HEK293 (cell line): Measurements from ENCODE around the gene CD44.

Source experiments
- CTCF ChIA-PET: fragments of 350-600 bp; formaldehyde crosslinking; extraction: SDS; loops from one replicate; lab custom pipeline; 2021; ENCODE audit warnings: antibody characterized with exemption; lab: Yijun Ruan, JAX
- POLR2A ChIA-PET: fragments of 300-600 bp; formaldehyde crosslinking; extraction: SDS; loops from one replicate; lab custom pipeline; 2020; ENCODE audit warnings: antibody characterized with exemption, inconsistent platforms; lab: Yijun Ruan, JAX
- H3K27ac ChIP-seq: fragments of 200-500 bp; sonication (Bioruptor generic); 2 replicates; pipeline ENCODE4 v1.5.1; 2014; ENCODE audit warnings: low read depth, low read length, control low read depth, inconsistent platforms; ENCODE audit errors: extremely low read depth
- H3K36me3 ChIP-seq, 2 experiments: fragments of 200-500 bp in 1 of 2; sonication (Bioruptor generic) in 1 of 2; 1 replicate in 1 of 2; 2 replicates in 1 of 2; pipeline ENCODE4 v1.5.1; 2014 to 2017; ENCODE audit warnings: inconsistent platforms in 2 of 2, low read length in 2 of 2; ENCODE audit not compliant: control insufficient read depth in 2 of 2, insufficient read depth in 1 of 2
- H3K4me1 ChIP-seq: fragments of 200-500 bp; sonication (Bioruptor generic); 2 replicates; pipeline ENCODE4 v1.5.1; 2014; ENCODE audit warnings: mild to moderate bottlenecking, low read length, inconsistent platforms; ENCODE audit not compliant: control insufficient read depth, insufficient read depth
- H3K4me3 ChIP-seq: 2 replicates; pipeline ENCODE4 v1.5.1; 2011; ENCODE audit warnings: low read depth, mild to moderate bottlenecking, control low read depth, low read length, moderate library complexity
- H3K9me3 ChIP-seq: fragments of 200-500 bp; sonication (Bioruptor generic); 2 replicates; pipeline ENCODE4 v1.5.1; 2014; ENCODE audit warnings: low read depth, low read length, inconsistent platforms; ENCODE audit not compliant: control insufficient read depth, insufficient read depth
- FEZF1 ChIP-seq: fragments of 450-650 bp; formaldehyde crosslinking; IDR thresholded peaks from 2 replicates; pipeline ENCODE4 v1.5.1; 2016; ENCODE audit warnings: missing biosample characterization, missing genetic modification characterization
- IKZF3 ChIP-seq: fragments of 450-650 bp; IDR thresholded peaks from 2 replicates; pipeline ENCODE4 v1.5.0; 2018; ENCODE audit warnings: missing biosample characterization, mild to moderate bottlenecking, missing genetic modification characterization, moderate library complexity
- SETDB1 ChIP-seq: IDR thresholded peaks from one replicate; pipeline ENCODE4 v1.6.1; 2017; ENCODE audit warnings: mild to moderate bottlenecking, low read length, moderate library complexity, mixed read lengths; ENCODE audit not compliant: insufficient read length
- ZNF10 ChIP-seq: fragments of 450-650 bp; formaldehyde crosslinking; IDR thresholded peaks from 2 replicates; pipeline ENCODE4 v1.5.1; 2017; ENCODE audit warnings: missing biosample characterization, missing genetic modification characterization
- ZNF112 ChIP-seq: fragments of 450-650 bp; formaldehyde crosslinking; IDR thresholded peaks from 2 replicates; pipeline ENCODE4 v1.5.0; 2017; ENCODE audit warnings: missing biosample characterization, missing genetic modification characterization
- ZNF274 ChIP-seq, 2 experiments: fragments of 200-500 bp in 1 of 2; fragments of 450-650 bp in 1 of 2; sonication (Bioruptor generic) in 1 of 2; formaldehyde crosslinking in 1 of 2; IDR thresholded peaks; 2 replicates each; pipeline versions ENCODE4 v1.5.1 to v1.6.1; 2014 to 2016; ENCODE audit warnings: borderline replicate concordance in 1 of 2, inconsistent platforms in 1 of 2, low read length in 1 of 2, missing biosample characterization in 1 of 2, missing genetic modification characterization in 1 of 2
- ZNF324 ChIP-seq: fragments of 450-650 bp; formaldehyde crosslinking; IDR thresholded peaks from 2 replicates; pipeline ENCODE4 v1.5.1; 2016; ENCODE audit warnings: missing biosample characterization, missing genetic modification characterization
- ZNF37A ChIP-seq: fragments of 450-650 bp; IDR thresholded peaks from 2 replicates; pipeline ENCODE4 v1.5.1; 2018; ENCODE audit warnings: missing biosample characterization, missing genetic modification characterization
- ZNF391 ChIP-seq: fragments of 450-650 bp; formaldehyde crosslinking; IDR thresholded peaks from 2 replicates; pipeline ENCODE4 v1.5.1; 2016; ENCODE audit warnings: low read depth, missing biosample characterization, missing genetic modification characterization, borderline replicate concordance
- ZNF394 ChIP-seq: fragments of 450-650 bp; formaldehyde crosslinking; IDR thresholded peaks from 2 replicates; pipeline ENCODE4 v1.5.1; 2016; ENCODE audit warnings: missing biosample characterization, missing genetic modification characterization, mild to moderate bottlenecking, moderate library complexity, borderline replicate concordance
- ZNF423 ChIP-seq: fragments of 450-650 bp; formaldehyde crosslinking; IDR thresholded peaks from 2 replicates; pipeline ENCODE4 v1.5.1; 2016; ENCODE audit warnings: missing biosample characterization, missing genetic modification characterization
- ZNF501 ChIP-seq: fragments of 450-650 bp; formaldehyde crosslinking; IDR thresholded peaks from 2 replicates; pipeline ENCODE4 v1.5.1; 2016; ENCODE audit warnings: missing biosample characterization, missing genetic modification characterization
- ZNF585B ChIP-seq: fragments of 450-650 bp; formaldehyde crosslinking; IDR thresholded peaks from 2 replicates; pipeline ENCODE4 v1.5.1; 2016; ENCODE audit warnings: missing biosample characterization, missing genetic modification characterization
- ZNF623 ChIP-seq: fragments of 450-650 bp; formaldehyde crosslinking; IDR thresholded peaks from 2 replicates; pipeline ENCODE4 v1.5.1; 2016; ENCODE audit warnings: missing biosample characterization, missing genetic modification characterization
- ZNF660 ChIP-seq: fragments of 450-650 bp; IDR thresholded peaks from 2 replicates; pipeline ENCODE4 v1.5.1; 2018; ENCODE audit warnings: missing biosample characterization, mild to moderate bottlenecking, missing genetic modification characterization
- ZNF747 ChIP-seq: fragments of 450-650 bp; formaldehyde crosslinking; IDR thresholded peaks from 2 replicates; pipeline ENCODE4 v1.5.1; 2016; ENCODE audit warnings: missing biosample characterization, missing genetic modification characterization
- ZNF768 ChIP-seq: fragments of 450-650 bp; formaldehyde crosslinking; IDR thresholded peaks from 2 replicates; pipeline ENCODE4 v1.5.1; 2018; ENCODE audit warnings: missing biosample characterization, mild to moderate bottlenecking, missing genetic modification characterization
- ZNF785 ChIP-seq: fragments of 450-650 bp; formaldehyde crosslinking; IDR thresholded peaks from 2 replicates; pipeline ENCODE4 v1.5.1; 2016; ENCODE audit warnings: missing biosample characterization, missing genetic modification characterization
- ZSCAN30 ChIP-seq: fragments of 450-650 bp; IDR thresholded peaks from 2 replicates; pipeline ENCODE4 v1.5.1; 2018; ENCODE audit warnings: missing biosample characterization, mild to moderate bottlenecking, missing genetic modification characterization, moderate library complexity
- TF ChIP-seq, protein P1 (sequence below): fragments of 450-650 bp; IDR thresholded peaks from 2 replicates; pipeline ENCODE4 v1.5.1; 2018; ENCODE audit warnings: missing biosample characterization, mild to moderate bottlenecking, missing genetic modification characterization
- TF ChIP-seq, protein P2 (sequence below): fragments of 450-650 bp; formaldehyde crosslinking; IDR thresholded peaks from 2 replicates; pipeline ENCODE4 v1.5.1; 2016; ENCODE audit warnings: missing biosample characterization, missing genetic modification characterization
- TF ChIP-seq, protein P3 (sequence below): fragments of 450-650 bp; IDR thresholded peaks from 2 replicates; pipeline ENCODE4 v1.5.1; 2018; ENCODE audit warnings: missing biosample characterization, missing genetic modification characterization

CD44 gene

DNA sequence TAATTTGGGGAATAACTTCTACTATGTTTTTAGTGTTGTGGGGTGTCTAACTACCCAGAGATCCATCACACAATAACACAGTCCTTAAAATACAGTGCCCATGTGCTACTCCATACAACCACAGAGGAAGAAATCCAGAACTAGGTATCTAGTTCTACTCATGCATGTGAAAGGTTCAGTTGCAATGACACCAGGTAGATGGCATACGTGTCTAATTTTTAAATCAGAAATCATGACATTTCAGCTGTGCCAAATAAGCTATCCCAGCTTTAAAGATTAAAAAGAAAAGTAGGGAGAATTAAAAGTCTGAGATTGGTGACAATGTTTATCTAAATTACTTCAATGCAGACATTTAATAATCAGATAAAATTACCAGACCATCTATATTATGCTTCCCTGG, 122.2 kb downstream of the CD44 start:
- POLR2A ChIA-PET: no interaction called here
- H3K4me3 ChIP-seq: no peak overlapping the region
- H3K9me3 ChIP-seq: no peaks in the 10 kb centered on the region
- no peak overlapping the region for H3K27ac ChIP-seq
- H3K4me1 ChIP-seq: no peaks in the 10 kb centered on the region
- TF ChIP-seq SETDB1 (no peak), ZNF623 (tag by site-specific recombination) (no peak), ZNF10 (tag by site-specific recombination) (no peak), ZNF391 (tag by site-specific recombination) (no peak), IKZF3 (tag by site-specific recombination) (no peak), ZNF785 (tag by site-specific recombination) (no peak), FEZF1 (tag by site-specific recombination) (no peak), ZSCAN30 (tag by site-specific recombination) (no peak), ZNF394 (tag by site-specific recombination) (no peak), ZNF37A (tag by site-specific recombination) (no peak)
- TF ChIP-seq, protein P1, sequence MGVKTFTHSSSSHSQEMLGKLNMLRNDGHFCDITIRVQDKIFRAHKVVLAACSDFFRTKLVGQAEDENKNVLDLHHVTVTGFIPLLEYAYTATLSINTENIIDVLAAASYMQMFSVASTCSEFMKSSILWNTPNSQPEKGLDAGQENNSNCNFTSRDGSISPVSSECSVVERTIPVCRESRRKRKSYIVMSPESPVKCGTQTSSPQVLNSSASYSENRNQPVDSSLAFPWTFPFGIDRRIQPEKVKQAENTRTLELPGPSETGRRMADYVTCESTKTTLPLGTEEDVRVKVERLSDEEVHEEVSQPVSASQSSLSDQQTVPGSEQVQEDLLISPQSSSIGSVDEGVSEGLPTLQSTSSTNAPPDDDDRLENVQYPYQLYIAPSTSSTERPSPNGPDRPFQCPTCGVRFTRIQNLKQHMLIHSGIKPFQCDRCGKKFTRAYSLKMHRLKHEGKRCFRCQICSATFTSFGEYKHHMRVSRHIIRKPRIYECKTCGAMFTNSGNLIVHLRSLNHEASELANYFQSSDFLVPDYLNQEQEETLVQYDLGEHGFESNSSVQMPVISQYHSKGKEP (tag by site-specific recombination): no peak
- CTCF ChIA-PET: no interaction called here
- H3K36me3 ChIP-seq: no peaks in the 10 kb centered on the region

DNA sequence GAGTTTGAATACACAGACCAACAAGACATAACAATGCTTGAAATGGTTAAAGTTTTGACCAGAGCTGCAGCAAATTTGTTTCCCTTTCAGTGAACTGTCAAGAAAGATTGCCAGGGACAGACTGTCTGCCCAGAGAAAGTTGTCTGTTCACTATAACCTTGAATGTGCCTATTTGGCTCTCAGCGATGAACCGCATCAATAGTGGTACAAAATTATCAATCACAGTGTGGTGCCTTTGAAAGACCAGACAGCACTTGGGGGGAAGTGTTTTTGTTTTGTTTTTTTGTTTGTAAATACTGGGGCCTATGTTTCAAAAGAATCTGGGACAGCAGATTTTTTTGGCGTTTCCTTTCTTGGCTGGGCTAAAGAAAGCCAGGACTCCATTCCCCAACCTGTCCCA, 123.1 kb downstream of the CD44 start:
- no peaks in the 10 kb centered on the region for H3K4me1 ChIP-seq
- POLR2A ChIA-PET: no interaction called here
- H3K36me3 ChIP-seq: no peaks in the 10 kb centered on the region
- TF ChIP-seq ZNF501 (tag by site-specific recombination): no peak
- TF ChIP-seq FEZF1 (tag by site-specific recombination): no peak
- no peak for TF ChIP-seq ZNF423 (tag by site-specific recombination)
- TF ChIP-seq ZNF660: no peak
- no peak for TF ChIP-seq ZNF768 (tag by site-specific recombination)
- no peak for TF ChIP-seq ZNF747 (tag by site-specific recombination)
- no peak for TF ChIP-seq ZNF585B (tag by site-specific recombination)
- TF ChIP-seq, protein P2, sequence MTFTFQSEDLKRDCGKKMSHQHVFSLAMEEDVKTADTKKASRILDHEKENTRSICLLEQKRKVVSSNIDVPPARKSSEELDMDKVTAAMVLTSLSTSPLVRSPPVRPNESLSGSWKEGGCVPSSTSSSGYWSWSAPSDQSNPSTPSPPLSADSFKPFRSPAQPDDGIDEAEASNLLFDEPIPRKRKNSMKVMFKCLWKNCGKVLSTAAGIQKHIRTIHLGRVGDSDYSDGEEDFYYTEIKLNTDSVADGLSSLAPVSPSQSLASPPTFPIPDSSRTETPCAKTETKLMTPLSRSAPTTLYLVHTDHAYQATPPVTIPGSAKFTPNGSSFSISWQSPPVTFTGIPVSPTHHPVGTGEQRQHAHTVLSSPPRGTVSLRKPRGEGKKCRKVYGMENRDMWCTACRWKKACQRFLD (tag by site-specific recombination): no peak
- TF ChIP-seq, protein P3, sequence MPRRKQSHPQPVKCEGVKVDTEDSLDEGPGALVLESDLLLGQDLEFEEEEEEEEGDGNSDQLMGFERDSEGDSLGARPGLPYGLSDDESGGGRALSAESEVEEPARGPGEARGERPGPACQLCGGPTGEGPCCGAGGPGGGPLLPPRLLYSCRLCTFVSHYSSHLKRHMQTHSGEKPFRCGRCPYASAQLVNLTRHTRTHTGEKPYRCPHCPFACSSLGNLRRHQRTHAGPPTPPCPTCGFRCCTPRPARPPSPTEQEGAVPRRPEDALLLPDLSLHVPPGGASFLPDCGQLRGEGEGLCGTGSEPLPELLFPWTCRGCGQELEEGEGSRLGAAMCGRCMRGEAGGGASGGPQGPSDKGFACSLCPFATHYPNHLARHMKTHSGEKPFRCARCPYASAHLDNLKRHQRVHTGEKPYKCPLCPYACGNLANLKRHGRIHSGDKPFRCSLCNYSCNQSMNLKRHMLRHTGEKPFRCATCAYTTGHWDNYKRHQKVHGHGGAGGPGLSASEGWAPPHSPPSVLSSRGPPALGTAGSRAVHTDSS: no peak
- no peak for TF ChIP-seq ZNF274 (IDR thresholded peaks at IDR 0.05; ENCODE audit: low read length)
- TF ChIP-seq ZNF274 (tag by site-specific recombination; IDR thresholded peaks at IDR 0.05; ENCODE audit: borderline replicate concordance): no peak
- no peak for TF ChIP-seq ZNF112 (tag by site-specific recombination)
- no peak for TF ChIP-seq ZNF785 (tag by site-specific recombination)
- no peak for TF ChIP-seq ZNF324 (tag by site-specific recombination)
- no peaks in the 10 kb centered on the region for H3K9me3 ChIP-seq
- CTCF ChIA-PET: interaction anchor here (0.6 to 1.3 kb wide), 2 partner anchors 25 to 113 kb away, joined by 3 read pairs; no protein-coding TSS in a partner anchor
- no peak overlapping the region for H3K27ac ChIP-seq
- no peak overlapping the region for H3K4me3 ChIP-seq
